ENCODE results near the gene HSF2.

GRCh38 chr6:122399055-122399347, 451 bp upstream of the HSF2 start:
- TF ChIP-seq CTCF (IDR thresholded peaks at IDR 0.05) (no peak), POLR2A (IDR thresholded peaks at IDR 0.05) (no peak)

All from heart left ventricle (tissue), 13 donors.